Endodermal cell (in vitro differentiated cells): ENCODE measurements around the gene CSGALNACT2. TPM values are rescaled to one million over a fixed set of nuclear protein-coding genes. Genes with fewer than 3 reads are reported as not detected.

Experiments used
- DNase-seq: peaks from one replicate; pipeline ENCODE4 v3.0.0-alpha.2; 2017
- H3K27ac ChIP-seq: 2 replicates; pipeline ENCODE4 v1.5.1; 2013; ENCODE audit warnings: mild to moderate bottlenecking, low read depth, low read length, moderate library complexity
- H3K27me3 ChIP-seq: 2 replicates; pipeline ENCODE4 v1.6.1; 2013; ENCODE audit warnings: mild to moderate bottlenecking, low read length, moderate library complexity; ENCODE audit not compliant: insufficient read depth, control insufficient read depth, poor library complexity, severe bottlenecking
- H3K36me3 ChIP-seq: 2 replicates; pipeline ENCODE4 v1.7.0; 2013; ENCODE audit warnings: mild to moderate bottlenecking, low read length, moderate library complexity; ENCODE audit not compliant: control insufficient read depth, insufficient read depth
- H3K4me1 ChIP-seq: one replicate; pipeline ENCODE4 v1.7.0; 2013; ENCODE audit warnings: low read length; ENCODE audit not compliant: control insufficient read depth, insufficient read depth
- H3K4me3 ChIP-seq: 2 replicates; pipeline ENCODE4 v1.5.1; 2013; ENCODE audit warnings: mild to moderate bottlenecking, low read length, moderate library complexity
- H3K9ac ChIP-seq: 2 replicates; pipeline ENCODE4 v1.6.1; 2013; ENCODE audit warnings: mild to moderate bottlenecking, low read length, moderate library complexity; ENCODE audit not compliant: poor library complexity, severe bottlenecking; ENCODE audit errors: extremely low read depth
- H3K9me3 ChIP-seq: 2 replicates; pipeline ENCODE4 v1.6.1; 2013; ENCODE audit warnings: mild to moderate bottlenecking, low read length, moderate library complexity; ENCODE audit not compliant: control insufficient read depth
- H3K27ac Mint-ChIP-seq: 2 replicates; pipeline ENCODE4 v1.8.0; 2020; ENCODE audit warnings: mixed read lengths
- H3K27me3 Mint-ChIP-seq: 2 replicates; pipeline ENCODE4 v1.8.0; 2021; ENCODE audit warnings: mild to moderate bottlenecking, mixed read lengths; ENCODE audit not compliant: insufficient read depth
- H3K36me3 Mint-ChIP-seq: 2 replicates; pipeline ENCODE4 v1.8.0; 2020; ENCODE audit warnings: low read depth, mixed read lengths
- H3K4me1 Mint-ChIP-seq: 2 replicates; pipeline ENCODE4 v1.8.0; 2020; ENCODE audit warnings: mixed read lengths
- H3K4me3 Mint-ChIP-seq: 2 replicates; pipeline ENCODE4 v1.8.0; 2020; ENCODE audit warnings: mild to moderate bottlenecking, moderate library complexity, mixed read lengths
- H3K9me3 Mint-ChIP-seq: 2 replicates; pipeline ENCODE4 v1.8.0; 2020; ENCODE audit warnings: mild to moderate bottlenecking, mixed read lengths
- WGBS, 2 experiments: methylation state at CpG; one replicate each; pipeline versions ENCODE4 v1.1.5 to v1.1.7; 2013; ENCODE audit warnings: missing lambda C conversion rate in 2 of 2, mixed read lengths in 1 of 2; ENCODE audit not compliant: insufficient coverage in 1 of 2, insufficient read length in 1 of 2; 5-methylcytosine and 5-hydroxymethylcytosine counted together
- total RNA-seq, 2 donors: library from RNA; stranded (reverse); fragmentation: NEBNext Ultra II Directional in 1 of 2; extraction: Animal tissue kit (Norgen Biotek cat#: 25700) in 1 of 2; gene quantifications; 2 replicates in 1 of 2; 3 replicates in 1 of 2; pipeline ENCODE4 v1.2.1, GENCODE V29; 2021
- TF ChIP-seq, protein P1 (sequence below): fragments of 200-600 bp; sonication (generic); conservative IDR thresholded peaks from 2 replicates; pipeline ENCODE4 v1.5.0; 2021; ENCODE audit warnings: antibody characterized with exemption, mild to moderate bottlenecking

Gene CSGALNACT2
- total RNA-seq, 2 donors from 2014 or later: 7.3 to 8.6 TPM

DNA sequence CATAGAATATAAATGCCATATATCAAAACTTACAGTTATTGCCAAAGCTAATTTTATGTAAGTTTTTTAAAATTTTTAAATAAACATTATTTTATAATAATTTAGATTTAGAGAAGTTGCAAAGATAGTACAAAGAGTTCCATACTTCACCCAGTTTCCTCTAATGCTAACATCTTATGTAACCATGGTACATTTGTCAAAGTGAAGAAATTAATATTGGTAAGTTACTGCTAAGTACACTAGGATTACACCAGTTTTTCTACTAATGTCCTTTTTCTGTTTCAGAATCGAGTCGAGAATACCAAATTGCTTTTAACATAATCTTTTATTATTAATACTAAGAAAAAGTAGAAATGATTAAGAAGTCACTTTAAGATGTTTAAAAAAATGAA is 29.2 kb downstream of the CSGALNACT2 start:
- Histone ChIP-seq H3K9me3 (no peaks in the 10 kb centered on the region), H3K27me3 (no peaks in the 10 kb centered on the region), H3K4me3 (no peak overlapping the region), H3K36me3 (peaks cover 7% of the 10 kb centered on the region), H3K9ac (no peak overlapping the region), H3K4me1 (no peaks in the 10 kb centered on the region), H3K27ac (no peak overlapping the region)
- Mint-ChIP-seq H3K27me3 (no peaks in the 10 kb centered on the region), H3K36me3 (no peaks in the 10 kb centered on the region), H3K4me1 (peaks cover 6% of the 10 kb centered on the region), H3K4me3 (no peak overlapping the region), H3K27ac (no peak overlapping the region), H3K9me3 (no peaks in the 10 kb centered on the region)
- WGBS, 2 experiments: no CpG with 5 or more reads among the region's 2 CpGs
- TF ChIP-seq, protein P1, sequence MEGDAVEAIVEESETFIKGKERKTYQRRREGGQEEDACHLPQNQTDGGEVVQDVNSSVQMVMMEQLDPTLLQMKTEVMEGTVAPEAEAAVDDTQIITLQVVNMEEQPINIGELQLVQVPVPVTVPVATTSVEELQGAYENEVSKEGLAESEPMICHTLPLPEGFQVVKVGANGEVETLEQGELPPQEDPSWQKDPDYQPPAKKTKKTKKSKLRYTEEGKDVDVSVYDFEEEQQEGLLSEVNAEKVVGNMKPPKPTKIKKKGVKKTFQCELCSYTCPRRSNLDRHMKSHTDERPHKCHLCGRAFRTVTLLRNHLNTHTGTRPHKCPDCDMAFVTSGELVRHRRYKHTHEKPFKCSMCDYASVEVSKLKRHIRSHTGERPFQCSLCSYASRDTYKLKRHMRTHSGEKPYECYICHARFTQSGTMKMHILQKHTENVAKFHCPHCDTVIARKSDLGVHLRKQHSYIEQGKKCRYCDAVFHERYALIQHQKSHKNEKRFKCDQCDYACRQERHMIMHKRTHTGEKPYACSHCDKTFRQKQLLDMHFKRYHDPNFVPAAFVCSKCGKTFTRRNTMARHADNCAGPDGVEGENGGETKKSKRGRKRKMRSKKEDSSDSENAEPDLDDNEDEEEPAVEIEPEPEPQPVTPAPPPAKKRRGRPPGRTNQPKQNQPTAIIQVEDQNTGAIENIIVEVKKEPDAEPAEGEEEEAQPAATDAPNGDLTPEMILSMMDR: no peak
- no peak for DNase-seq

- no peak overlapping the region for H3K27ac Mint-ChIP-seq
- DNase-seq: no peak
- H3K36me3 Mint-ChIP-seq: peaks cover 7% of the 10 kb centered on the region
- no peak overlapping the region for H3K4me3 Mint-ChIP-seq
- Histone ChIP-seq H3K27ac (no peak overlapping the region), H3K4me1 (no peaks in the 10 kb centered on the region), H3K27me3 (no peaks in the 10 kb centered on the region), H3K9ac (no peak overlapping the region), H3K36me3 (no peaks in the 10 kb centered on the region), H3K9me3 (no peaks in the 10 kb centered on the region), H3K4me3 (no peak overlapping the region)
- peaks cover 6% of the 10 kb centered on the region for H3K4me1 Mint-ChIP-seq
- TF ChIP-seq, protein P1: peak; percentile 62
- H3K27me3 Mint-ChIP-seq: no peaks in the 10 kb centered on the region
- WGBS, 2 experiments: 40 to 82% methylated on average over 1 to 2 of the region's 2 CpGs
- H3K9me3 Mint-ChIP-seq: no peaks in the 10 kb centered on the region
Measured at GRCh38 chr10:43170491-43170890, 32.2 kb downstream of the CSGALNACT2 start.

DNA sequence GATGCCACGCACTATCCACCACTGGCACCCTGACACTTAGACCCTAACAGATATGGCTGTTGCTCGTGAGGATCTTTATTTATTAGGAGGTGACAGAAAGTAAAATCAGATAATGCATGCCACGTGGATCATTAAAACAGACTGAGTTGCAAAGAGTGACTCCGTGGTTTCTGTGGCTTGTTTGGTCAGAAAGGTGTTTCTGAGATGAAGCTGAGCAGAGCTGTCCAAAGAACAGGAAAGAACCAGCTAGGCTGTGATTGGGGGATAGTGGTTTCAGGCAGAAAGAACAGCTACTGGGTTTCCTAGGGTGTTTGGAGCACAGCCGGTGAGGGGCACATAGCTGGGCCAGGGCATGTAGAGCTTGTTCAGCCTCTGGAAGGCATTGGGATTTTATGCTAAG is 34.4 kb downstream of the CSGALNACT2 start:
- Histone ChIP-seq H3K4me3 (no peak overlapping the region), H3K9ac (no peak overlapping the region), H3K36me3 (peaks cover 15% of the 10 kb centered on the region), H3K27me3 (no peaks in the 10 kb centered on the region), H3K9me3 (no peaks in the 10 kb centered on the region), H3K27ac (no peak overlapping the region), H3K4me1 (no peaks in the 10 kb centered on the region)
- TF ChIP-seq, protein P1: no peak
- Mint-ChIP-seq H3K27me3 (no peaks in the 10 kb centered on the region), H3K36me3 (peaks cover 20% of the 10 kb centered on the region), H3K27ac (peak overlapping the region; percentile 4), H3K4me3 (no peak overlapping the region), H3K9me3 (no peaks in the 10 kb centered on the region), H3K4me1 (peaks cover 6% of the 10 kb centered on the region)
- WGBS, 2 experiments: 84 to 94% methylated on average over 3 to 5 of the region's 5 CpGs
- no peak for DNase-seq
